GM18867 (cell line): Measurements from ENCODE around the gene ESR2.
"Not testable (repeated sequence)": the region's sequence is repeated elsewhere in the genome, so short reads cannot be mapped to it uniquely, and the experiment has no call there.

ENCODE experiments used
- ATAC-seq: cut with Tn5 transposase; IDR thresholded peaks from one replicate; pipeline ENCODE4 v1.9.1; 2021; ENCODE audit warnings: mild to moderate bottlenecking, moderate library complexity; ENCODE audit not compliant: unreplicated experiment

Gene ESR2

GRCh38 chr14:64049616-64050381, 244.4 kb downstream of the ESR2 start:
- no peak for ATAC-seq

GRCh38 chr14:64045091-64045490, 249.1 kb downstream of the ESR2 start:
- ATAC-seq, result no peak

GRCh38 chr14:64043296-64043695, 250.9 kb downstream of the ESR2 start:
- ATAC-seq, result not testable (repeated sequence)

GRCh38 chr14:64040044-64040443, 254.1 kb downstream of the ESR2 start:
- ATAC-seq, result no peak

- ATAC-seq, result no peak
These were observed 255.2 kb downstream of the ESR2 start for GRCh38 chr14:64038841-64039542.

- ATAC-seq, result not testable (repeated sequence)
These were observed 256.1 kb downstream of the ESR2 start for GRCh38 chr14:64037869-64038745.

- no peak for ATAC-seq
These were observed 259.0 kb downstream of the ESR2 start for GRCh38 chr14:64035143-64035542.
